Panc1 (cell line): ENCODE results near the gene USP10. TPM values are rescaled to one million over a fixed set of nuclear protein-coding genes. Genes with fewer than 3 reads are reported as not detected.

Source experiments
- ATAC-seq: fragments of 200-7000 bp; cut with Tn5 transposase; 2 replicates; pipeline ENCODE4 v1.9.1; 2020; ENCODE audit warnings: mild to moderate bottlenecking, moderate library complexity
- BruUV-seq: library from RNA; stranded (reverse); fragments of 400-500 nt; replicated peaks from 2 replicates; lab custom pipeline; 2021; lab: Mats Ljungman, UMichigan
- CTCF ChIA-PET: fragments of 300-600 bp; sonication (Branson Sonifier 250); formaldehyde crosslinking; loops from one replicate; lab custom pipeline; 2022; ENCODE audit warnings: antibody characterized with exemption; lab: Charles Lee
- POLR2A ChIA-PET: fragments of 300-600 bp; sonication (Branson Sonifier 250); formaldehyde crosslinking; loops from one replicate; lab custom pipeline; 2022; ENCODE audit warnings: antibody characterized with exemption; lab: Charles Lee
- DNase-seq: peaks from one replicate; pipeline ENCODE4 v3.0.0-alpha.2; 2010; ENCODE audit warnings: low read depth, low spot score
- H3K27ac ChIP-seq: 2 replicates; pipeline ENCODE4 v1.5.1; 2011; ENCODE audit warnings: mild to moderate bottlenecking, low read length, inconsistent platforms
- H3K27me3 ChIP-seq: fragments of 200-500 bp; sonication (Bioruptor generic); 2 replicates; pipeline ENCODE4 v1.6.0; 2014; ENCODE audit warnings: low read length, inconsistent platforms; ENCODE audit not compliant: control insufficient read depth, insufficient read depth
- H3K36me3 ChIP-seq: fragments of 200-500 bp; sonication (Bioruptor generic); 2 replicates; pipeline ENCODE4 v1.5.1; 2014; ENCODE audit warnings: inconsistent platforms, mild to moderate bottlenecking, low read length, moderate library complexity; ENCODE audit not compliant: control insufficient read depth, insufficient read depth
- H3K4me1 ChIP-seq: 2 replicates; pipeline ENCODE4 v1.5.1; 2011; ENCODE audit warnings: inconsistent platforms, mild to moderate bottlenecking, low read length, moderate library complexity; ENCODE audit not compliant: control insufficient read depth, insufficient read depth
- H3K4me3 ChIP-seq, 2 experiments: 2 replicates each; pipeline ENCODE4 v1.5.1; 2011 to 2012; ENCODE audit warnings: low read depth in 2 of 2, low read length in 2 of 2, mild to moderate bottlenecking in 2 of 2, inconsistent platforms in 1 of 2, moderate library complexity in 1 of 2
- H3K9me3 ChIP-seq: fragments of 200-500 bp; sonication (Bioruptor generic); 2 replicates; pipeline ENCODE4 v1.5.1; 2014; ENCODE audit warnings: low read depth, mild to moderate bottlenecking, inconsistent platforms, low read length, moderate library complexity; ENCODE audit not compliant: control insufficient read depth, insufficient read depth
- POLR2AphosphoS5 ChIP-seq: IDR thresholded peaks from 2 replicates; pipeline ENCODE4 v1.6.1; 2012; ENCODE audit warnings: mild to moderate bottlenecking, low read depth, low read length, moderate library complexity
- SIN3A ChIP-seq: IDR thresholded peaks from 2 replicates; pipeline ENCODE4 v1.6.1; 2012; ENCODE audit warnings: low read depth, mild to moderate bottlenecking, low read length, moderate library complexity, borderline replicate concordance; ENCODE audit not compliant: insufficient read depth
- TCF7L2 ChIP-seq: IDR thresholded peaks from 2 replicates; pipeline ENCODE4 v1.6.1; 2011; ENCODE audit warnings: mild to moderate bottlenecking, low read depth, low read length, inconsistent platforms
- in situ Hi-C: cut with HindIII; loops from 2 replicates; pipeline ENCODE4 v1.10.0; 2016; ENCODE audit warnings: low sequenced_read_pairs, low pct_unique_long_range_greater_than_20kb
- intact Hi-C: fragments of 100-400 bp; cut with micrococcal nuclease; formaldehyde crosslinking; loops from one replicate; pipeline ENCODE4 v1.10.0; 2022; ENCODE audit not compliant: unreplicated experiment
- total RNA-seq: library from RNA; stranded (reverse); gene quantifications from one replicate; pipeline ENCODE4 v1.2.1, GENCODE V29; 2021; ENCODE audit not compliant: unreplicated experiment
- TF ChIP-seq, protein P1 (sequence below): fragments of 450-650 bp; IDR thresholded peaks from 2 replicates; pipeline ENCODE4 v1.5.1; 2017; ENCODE audit warnings: mild to moderate bottlenecking
- TF ChIP-seq, protein P2 (sequence below), 2 experiments: IDR thresholded peaks; 2 replicates each; pipeline ENCODE4 v1.6.1; 2011 to 2012; ENCODE audit warnings: low read depth in 2 of 2, control low read depth in 1 of 2, low read length in 1 of 2, mild to moderate bottlenecking in 1 of 2, moderate library complexity in 1 of 2; ENCODE audit not compliant: insufficient read depth in 1 of 2

The USP10 gene
- total RNA-seq, 1 experiment from 2014 or later: 77.4 TPM

DNA sequence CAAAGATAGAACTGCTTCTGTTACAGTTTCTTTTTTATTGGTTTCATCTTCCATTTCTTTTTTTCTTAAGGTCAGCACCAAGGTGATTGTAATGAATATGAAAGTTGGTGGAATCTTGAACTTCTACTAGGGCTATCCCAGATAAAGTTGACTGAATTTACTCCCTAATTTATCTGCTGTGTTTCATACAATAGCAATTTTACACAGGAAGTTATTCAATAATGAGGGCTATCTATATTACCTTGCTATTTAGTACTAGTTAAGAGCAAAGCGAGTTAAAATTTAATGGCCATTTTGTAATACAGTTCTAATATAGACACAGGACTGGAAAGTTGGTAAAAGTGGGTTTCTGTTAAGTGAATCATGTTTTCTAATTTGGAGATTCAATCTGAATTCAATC, 24.1 kb downstream of the USP10 start:
- H3K4me1 ChIP-seq: peaks cover 60% of the 10 kb centered on the region
- CTCF ChIA-PET: no interaction called here
- BruUV-seq: no TSS peak
- DNase-seq (no peak), ATAC-seq (no peak)
- H3K36me3 ChIP-seq: no peaks in the 10 kb centered on the region
- no peak overlapping the region for H3K4me3 ChIP-seq
- no peaks in the 10 kb centered on the region for H3K27me3 ChIP-seq
- no peak for TF ChIP-seq SIN3A
- in situ Hi-C loops: no loop called here
- intact Hi-C loops: loop anchor here (5.0 kb wide), 1 partner anchor 212 kb away; no protein-coding TSS in a partner anchor
- POLR2A ChIA-PET: interaction anchor here (0.6 kb wide), 1 partner anchor 100 kb away, joined by 8 read pairs; no protein-coding TSS in a partner anchor
- H3K9me3 ChIP-seq: no peaks in the 10 kb centered on the region
- peak overlapping the region; percentile 67; the same call in 1 of the 2 replicates for H3K27ac ChIP-seq

DNA sequence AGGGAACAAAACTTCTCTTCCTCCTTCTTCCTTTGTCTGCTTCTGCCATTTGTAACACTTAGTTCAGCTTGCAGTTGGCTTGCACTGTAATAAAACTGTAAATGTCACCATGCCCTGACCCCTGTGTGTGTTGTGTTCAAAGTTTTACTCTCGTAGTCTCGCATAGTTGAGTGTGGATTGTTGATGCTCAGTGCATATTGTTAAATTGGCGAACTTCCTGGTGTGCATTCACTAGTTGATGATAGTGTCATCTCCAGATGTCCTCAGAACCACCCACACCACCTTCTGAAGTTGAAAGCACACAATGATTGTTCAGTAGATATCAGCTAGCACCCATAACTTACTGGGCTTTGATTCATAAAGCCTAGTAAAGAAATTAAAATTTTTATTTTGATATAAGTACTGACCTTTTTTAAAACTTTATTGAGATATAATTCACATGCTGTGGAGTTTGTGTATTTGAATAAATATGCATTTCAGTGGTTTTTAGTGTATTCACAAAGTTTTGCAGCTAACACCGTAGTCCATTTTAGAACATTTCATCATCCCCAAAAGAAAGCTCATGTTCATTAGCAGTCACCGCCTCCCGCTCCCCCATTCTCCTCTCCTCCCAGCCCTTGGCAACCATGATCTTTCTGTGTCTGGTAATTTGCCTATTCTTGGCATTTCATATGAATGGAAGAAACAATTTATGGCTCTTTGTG, 25.0 kb downstream of the USP10 start:
- ChIA-PET POLR2A (no interaction called here), CTCF (no interaction called here)
- peak overlapping the region; percentile 67 for H3K27ac ChIP-seq
- BruUV-seq: no TSS peak
- peaks cover 67% of the 10 kb centered on the region for H3K4me1 ChIP-seq
- in situ Hi-C loops: no loop called here
- TF ChIP-seq POLR2AphosphoS5 (no peak), SIN3A (no peak), TCF7L2 (no peak)
- TF ChIP-seq, protein P1, sequence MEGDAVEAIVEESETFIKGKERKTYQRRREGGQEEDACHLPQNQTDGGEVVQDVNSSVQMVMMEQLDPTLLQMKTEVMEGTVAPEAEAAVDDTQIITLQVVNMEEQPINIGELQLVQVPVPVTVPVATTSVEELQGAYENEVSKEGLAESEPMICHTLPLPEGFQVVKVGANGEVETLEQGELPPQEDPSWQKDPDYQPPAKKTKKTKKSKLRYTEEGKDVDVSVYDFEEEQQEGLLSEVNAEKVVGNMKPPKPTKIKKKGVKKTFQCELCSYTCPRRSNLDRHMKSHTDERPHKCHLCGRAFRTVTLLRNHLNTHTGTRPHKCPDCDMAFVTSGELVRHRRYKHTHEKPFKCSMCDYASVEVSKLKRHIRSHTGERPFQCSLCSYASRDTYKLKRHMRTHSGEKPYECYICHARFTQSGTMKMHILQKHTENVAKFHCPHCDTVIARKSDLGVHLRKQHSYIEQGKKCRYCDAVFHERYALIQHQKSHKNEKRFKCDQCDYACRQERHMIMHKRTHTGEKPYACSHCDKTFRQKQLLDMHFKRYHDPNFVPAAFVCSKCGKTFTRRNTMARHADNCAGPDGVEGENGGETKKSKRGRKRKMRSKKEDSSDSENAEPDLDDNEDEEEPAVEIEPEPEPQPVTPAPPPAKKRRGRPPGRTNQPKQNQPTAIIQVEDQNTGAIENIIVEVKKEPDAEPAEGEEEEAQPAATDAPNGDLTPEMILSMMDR: no peak
- TF ChIP-seq, protein P2, sequence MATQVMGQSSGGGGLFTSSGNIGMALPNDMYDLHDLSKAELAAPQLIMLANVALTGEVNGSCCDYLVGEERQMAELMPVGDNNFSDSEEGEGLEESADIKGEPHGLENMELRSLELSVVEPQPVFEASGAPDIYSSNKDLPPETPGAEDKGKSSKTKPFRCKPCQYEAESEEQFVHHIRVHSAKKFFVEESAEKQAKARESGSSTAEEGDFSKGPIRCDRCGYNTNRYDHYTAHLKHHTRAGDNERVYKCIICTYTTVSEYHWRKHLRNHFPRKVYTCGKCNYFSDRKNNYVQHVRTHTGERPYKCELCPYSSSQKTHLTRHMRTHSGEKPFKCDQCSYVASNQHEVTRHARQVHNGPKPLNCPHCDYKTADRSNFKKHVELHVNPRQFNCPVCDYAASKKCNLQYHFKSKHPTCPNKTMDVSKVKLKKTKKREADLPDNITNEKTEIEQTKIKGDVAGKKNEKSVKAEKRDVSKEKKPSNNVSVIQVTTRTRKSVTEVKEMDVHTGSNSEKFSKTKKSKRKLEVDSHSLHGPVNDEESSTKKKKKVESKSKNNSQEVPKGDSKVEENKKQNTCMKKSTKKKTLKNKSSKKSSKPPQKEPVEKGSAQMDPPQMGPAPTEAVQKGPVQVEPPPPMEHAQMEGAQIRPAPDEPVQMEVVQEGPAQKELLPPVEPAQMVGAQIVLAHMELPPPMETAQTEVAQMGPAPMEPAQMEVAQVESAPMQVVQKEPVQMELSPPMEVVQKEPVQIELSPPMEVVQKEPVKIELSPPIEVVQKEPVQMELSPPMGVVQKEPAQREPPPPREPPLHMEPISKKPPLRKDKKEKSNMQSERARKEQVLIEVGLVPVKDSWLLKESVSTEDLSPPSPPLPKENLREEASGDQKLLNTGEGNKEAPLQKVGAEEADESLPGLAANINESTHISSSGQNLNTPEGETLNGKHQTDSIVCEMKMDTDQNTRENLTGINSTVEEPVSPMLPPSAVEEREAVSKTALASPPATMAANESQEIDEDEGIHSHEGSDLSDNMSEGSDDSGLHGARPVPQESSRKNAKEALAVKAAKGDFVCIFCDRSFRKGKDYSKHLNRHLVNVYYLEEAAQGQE (IDR thresholded peaks at IDR 0.05; ENCODE audit: insufficient read depth in 1 of 2, low read depth in 2 of 2, low read length in 1 of 2): no peak
- H3K4me3 ChIP-seq: no peak overlapping the region; a peak in 1 of 4 replicates
- no peak for ATAC-seq
- H3K27me3 ChIP-seq: no peaks in the 10 kb centered on the region
- DNase-seq: no peak
- intact Hi-C loops: loop anchor here (5.0 kb wide), 2 partner anchors 102 to 212 kb away; no protein-coding TSS in a partner anchor
- H3K36me3 ChIP-seq: no peaks in the 10 kb centered on the region
- H3K9me3 ChIP-seq: no peaks in the 10 kb centered on the region
